Measurements from ENCODE around the gene TBC1D3I.
"Not testable (repeated sequence)": the region's sequence is repeated elsewhere in the genome, so short reads cannot be mapped to it uniquely, and the experiment has no call there.

DNA sequence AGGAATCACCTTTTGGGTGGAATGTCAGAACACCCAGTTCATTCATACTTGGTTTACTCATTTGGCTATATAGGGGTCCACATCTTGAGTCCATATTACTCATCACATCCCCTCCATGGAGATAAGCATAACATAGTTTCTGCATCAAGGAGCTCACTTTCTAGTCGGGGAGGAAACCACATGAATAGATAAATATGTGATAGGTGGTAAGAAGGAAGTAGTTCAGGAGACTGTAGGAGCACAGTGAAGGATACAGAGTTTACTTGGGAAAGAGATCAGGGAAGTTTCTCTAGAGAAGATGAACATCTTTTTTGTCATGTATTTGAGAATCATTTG lies 57.9 kb downstream of the TBC1D3I start:
- not testable (repeated sequence) for TF ChIP-seq CTCF, POLR2A (IDR thresholded peaks at IDR 0.05)
